ENCODE results near the gene HEG1. TPM values are rescaled to one million over a fixed set of nuclear protein-coding genes. Genes with fewer than 3 reads are reported as not detected.

HEG1 gene
- total RNA-seq, 1 experiment from 2014 or later = 1.2 TPM

DNA sequence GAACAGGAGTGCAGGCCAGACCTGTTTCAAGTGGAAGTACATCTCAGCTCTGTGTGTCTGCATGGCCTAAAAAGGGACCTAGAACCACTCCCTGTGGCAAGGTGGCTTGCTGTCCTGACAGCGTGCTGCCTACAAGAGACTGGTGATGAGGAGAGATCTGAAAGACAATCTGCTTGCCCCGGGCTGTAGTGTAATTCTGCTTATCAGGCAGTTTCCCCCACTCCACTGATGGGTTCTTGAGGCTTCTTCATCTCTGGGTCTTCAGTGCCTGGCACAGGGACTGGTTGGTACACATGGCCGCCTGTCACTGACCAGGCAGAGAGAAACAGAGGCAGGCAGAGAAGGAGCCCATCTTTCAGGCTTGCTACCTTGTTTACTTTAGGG lies 57.6 kb downstream of the HEG1 start:
- Histone ChIP-seq H3F3A (ENCODE audit: low read length, unreplicated experiment) (no peaks in the 10 kb centered on the region), H3K9ac (ENCODE audit: low read length) (no peak overlapping the region), H3K27ac (ENCODE audit: low read length) (no peak overlapping the region), H3K4me1 (ENCODE audit: insufficient read depth, low read length) (peaks cover 8% of the 10 kb centered on the region; the same call in 1 of the 2 replicates), H3K36me3 (ENCODE audit: low read depth, low read length) (no peaks in the 10 kb centered on the region), H4K20me1 (ENCODE audit: low read length) (no peaks in the 10 kb centered on the region), H3K4me2 (ENCODE audit: low read length) (no peak overlapping the region), H2AFZ (ENCODE audit: low read length) (no peak overlapping the region), H3K9me2 (replicated peaks; ENCODE audit: low read length) (no peaks in the 10 kb centered on the region), H3K9me3 (ENCODE audit: low read length) (no peaks in the 10 kb centered on the region), H3K79me2 (ENCODE audit: low read length) (no peaks in the 10 kb centered on the region), H3K4me3 (ENCODE audit: low read length) (no peak overlapping the region), H3K27me3 (ENCODE audit: low read length) (no peaks in the 10 kb centered on the region)
- no TSS peak for BruUV-seq (replicated peaks)
- TF ChIP-seq EZH2phosphoT487 (IDR thresholded peaks at IDR 0.05; ENCODE audit: borderline replicate concordance, low read length) (no peak), EZH2 (IDR thresholded peaks at IDR 0.05; ENCODE audit: low read length, unreplicated experiment) (no peak)
- TF ChIP-seq, protein P1, sequence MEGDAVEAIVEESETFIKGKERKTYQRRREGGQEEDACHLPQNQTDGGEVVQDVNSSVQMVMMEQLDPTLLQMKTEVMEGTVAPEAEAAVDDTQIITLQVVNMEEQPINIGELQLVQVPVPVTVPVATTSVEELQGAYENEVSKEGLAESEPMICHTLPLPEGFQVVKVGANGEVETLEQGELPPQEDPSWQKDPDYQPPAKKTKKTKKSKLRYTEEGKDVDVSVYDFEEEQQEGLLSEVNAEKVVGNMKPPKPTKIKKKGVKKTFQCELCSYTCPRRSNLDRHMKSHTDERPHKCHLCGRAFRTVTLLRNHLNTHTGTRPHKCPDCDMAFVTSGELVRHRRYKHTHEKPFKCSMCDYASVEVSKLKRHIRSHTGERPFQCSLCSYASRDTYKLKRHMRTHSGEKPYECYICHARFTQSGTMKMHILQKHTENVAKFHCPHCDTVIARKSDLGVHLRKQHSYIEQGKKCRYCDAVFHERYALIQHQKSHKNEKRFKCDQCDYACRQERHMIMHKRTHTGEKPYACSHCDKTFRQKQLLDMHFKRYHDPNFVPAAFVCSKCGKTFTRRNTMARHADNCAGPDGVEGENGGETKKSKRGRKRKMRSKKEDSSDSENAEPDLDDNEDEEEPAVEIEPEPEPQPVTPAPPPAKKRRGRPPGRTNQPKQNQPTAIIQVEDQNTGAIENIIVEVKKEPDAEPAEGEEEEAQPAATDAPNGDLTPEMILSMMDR (conservative IDR thresholded peaks at IDR 0.05; ENCODE audit: low read depth, low read length) = no peak
- DNase-seq = no peak
- POLR2A ChIA-PET (ENCODE audit: unreplicated experiment) = no interaction called here
- no peak for ATAC-seq
- intact Hi-C loops (cut with micrococcal nuclease) = no loop called here
- CTCF ChIA-PET = no interaction called here

GRCh38 chr3:124997303-124998246 lies 58.2 kb downstream of the HEG1 start:
- Histone ChIP-seq H3F3A (ENCODE audit: low read length, unreplicated experiment) (no peaks in the 10 kb centered on the region), H3K9me3 (ENCODE audit: low read length) (no peaks in the 10 kb centered on the region), H3K79me2 (ENCODE audit: low read length) (no peaks in the 10 kb centered on the region), H3K27me3 (ENCODE audit: low read length) (no peaks in the 10 kb centered on the region), H2AFZ (ENCODE audit: low read length) (no peak overlapping the region), H3K4me1 (ENCODE audit: insufficient read depth, low read length) (peaks cover 8% of the 10 kb centered on the region; the same call in 1 of the 2 replicates), H3K4me3 (ENCODE audit: low read length) (no peak overlapping the region), H3K36me3 (ENCODE audit: low read depth, low read length) (no peaks in the 10 kb centered on the region), H3K4me2 (ENCODE audit: low read length) (no peak overlapping the region), H3K27ac (ENCODE audit: low read length) (no peak overlapping the region), H3K9ac (ENCODE audit: low read length) (no peak overlapping the region), H3K9me2 (replicated peaks; ENCODE audit: low read length) (no peaks in the 10 kb centered on the region), H4K20me1 (ENCODE audit: low read length) (no peaks in the 10 kb centered on the region)
- no peak for ATAC-seq
- no TSS peak for BruUV-seq (replicated peaks)
- POLR2A ChIA-PET (ENCODE audit: unreplicated experiment) = no interaction called here
- CTCF ChIA-PET = no interaction called here
- intact Hi-C loops (cut with micrococcal nuclease) = no loop called here
- TF ChIP-seq EZH2 (IDR thresholded peaks at IDR 0.05; ENCODE audit: low read length, unreplicated experiment) (no peak), EZH2phosphoT487 (IDR thresholded peaks at IDR 0.05; ENCODE audit: borderline replicate concordance, low read length) (no peak)
- TF ChIP-seq, protein P1 (conservative IDR thresholded peaks at IDR 0.05; ENCODE audit: low read depth, low read length) = no peak
- no peak for DNase-seq
